ENCODE results near the gene CALD1. TPM values are rescaled to one million over a fixed set of nuclear protein-coding genes. Genes with fewer than 3 reads are reported as not detected.

CALD1 gene
- total RNA-seq, 1 donor: 3,507 TPM

DNA sequence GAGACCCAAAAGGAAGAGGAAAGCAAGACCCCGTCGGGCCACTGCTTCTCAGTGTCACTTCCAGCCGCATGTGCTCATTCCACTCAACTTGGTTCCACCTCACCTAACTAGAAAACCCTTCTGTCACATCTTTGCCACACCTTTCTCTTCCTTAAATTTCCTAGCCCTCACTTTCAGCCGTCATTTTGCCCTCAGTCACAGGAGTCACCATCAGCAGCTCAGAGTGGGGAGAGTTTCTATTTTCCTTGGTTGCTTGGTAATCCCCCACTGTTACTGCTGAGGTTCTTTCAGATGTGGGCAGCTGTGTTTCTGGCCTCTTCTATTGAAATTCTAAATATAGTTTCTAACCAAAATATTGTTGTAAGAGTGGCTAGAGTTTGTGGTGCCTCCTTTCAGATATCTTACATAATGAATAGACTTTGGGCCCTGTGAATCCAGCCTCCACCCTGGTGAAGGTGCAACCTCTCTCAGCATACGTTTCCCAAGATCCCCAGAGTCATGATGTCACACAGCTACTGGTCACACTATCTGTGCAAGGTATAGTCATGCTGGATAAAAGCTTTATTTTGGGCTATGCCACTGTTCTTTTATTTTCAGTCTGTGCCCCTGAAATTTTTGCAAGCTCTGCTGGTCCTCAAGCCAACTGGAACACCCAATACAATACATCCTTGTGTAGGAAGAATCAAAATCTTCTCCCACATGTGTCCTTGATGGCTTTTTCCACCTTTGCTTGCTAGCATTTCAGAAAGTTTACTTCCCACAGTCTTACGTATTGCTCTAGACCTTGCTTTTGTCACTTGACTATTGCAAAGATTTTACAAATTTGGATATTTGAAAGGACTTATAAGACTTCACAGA is 216.0 kb downstream of the CALD1 start:
- TF ChIP-seq, protein P1, sequence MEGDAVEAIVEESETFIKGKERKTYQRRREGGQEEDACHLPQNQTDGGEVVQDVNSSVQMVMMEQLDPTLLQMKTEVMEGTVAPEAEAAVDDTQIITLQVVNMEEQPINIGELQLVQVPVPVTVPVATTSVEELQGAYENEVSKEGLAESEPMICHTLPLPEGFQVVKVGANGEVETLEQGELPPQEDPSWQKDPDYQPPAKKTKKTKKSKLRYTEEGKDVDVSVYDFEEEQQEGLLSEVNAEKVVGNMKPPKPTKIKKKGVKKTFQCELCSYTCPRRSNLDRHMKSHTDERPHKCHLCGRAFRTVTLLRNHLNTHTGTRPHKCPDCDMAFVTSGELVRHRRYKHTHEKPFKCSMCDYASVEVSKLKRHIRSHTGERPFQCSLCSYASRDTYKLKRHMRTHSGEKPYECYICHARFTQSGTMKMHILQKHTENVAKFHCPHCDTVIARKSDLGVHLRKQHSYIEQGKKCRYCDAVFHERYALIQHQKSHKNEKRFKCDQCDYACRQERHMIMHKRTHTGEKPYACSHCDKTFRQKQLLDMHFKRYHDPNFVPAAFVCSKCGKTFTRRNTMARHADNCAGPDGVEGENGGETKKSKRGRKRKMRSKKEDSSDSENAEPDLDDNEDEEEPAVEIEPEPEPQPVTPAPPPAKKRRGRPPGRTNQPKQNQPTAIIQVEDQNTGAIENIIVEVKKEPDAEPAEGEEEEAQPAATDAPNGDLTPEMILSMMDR (IDR thresholded peaks at IDR 0.05; ENCODE audit: insufficient read depth, low read depth, low read length): no peak
- no peak for DNase-seq (ENCODE audit: low read depth)
- H3K4me3 ChIP-seq (ENCODE audit: low read depth, low read length): no peak overlapping the region

DNA sequence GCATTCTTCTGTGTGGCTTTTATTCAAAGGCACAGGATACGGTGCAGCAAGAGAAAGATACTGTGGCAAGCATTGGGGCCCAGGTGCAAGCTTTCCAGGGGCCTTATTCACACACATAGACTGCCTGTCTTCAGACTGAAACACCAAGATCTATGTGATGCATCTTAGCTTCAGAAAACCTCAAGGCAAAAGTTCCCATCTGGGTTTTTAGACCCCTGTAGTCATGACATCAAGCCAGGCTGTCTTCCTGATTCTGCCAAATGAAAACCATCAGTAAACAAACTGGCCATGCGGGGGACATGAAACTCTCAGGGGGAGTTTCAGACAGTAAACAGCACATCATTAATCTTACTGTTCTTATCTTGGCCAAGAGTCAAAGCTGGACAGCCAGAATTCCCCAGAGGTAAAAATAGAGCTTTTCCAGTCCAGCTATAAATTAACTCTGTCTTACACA is 216.7 kb downstream of the CALD1 start:
- TF ChIP-seq, protein P1 (IDR thresholded peaks at IDR 0.05; ENCODE audit: insufficient read depth, low read depth, low read length): no peak
- DNase-seq (ENCODE audit: low read depth): no peak
- H3K4me3 ChIP-seq (ENCODE audit: low read depth, low read length): no peak overlapping the region

DNA sequence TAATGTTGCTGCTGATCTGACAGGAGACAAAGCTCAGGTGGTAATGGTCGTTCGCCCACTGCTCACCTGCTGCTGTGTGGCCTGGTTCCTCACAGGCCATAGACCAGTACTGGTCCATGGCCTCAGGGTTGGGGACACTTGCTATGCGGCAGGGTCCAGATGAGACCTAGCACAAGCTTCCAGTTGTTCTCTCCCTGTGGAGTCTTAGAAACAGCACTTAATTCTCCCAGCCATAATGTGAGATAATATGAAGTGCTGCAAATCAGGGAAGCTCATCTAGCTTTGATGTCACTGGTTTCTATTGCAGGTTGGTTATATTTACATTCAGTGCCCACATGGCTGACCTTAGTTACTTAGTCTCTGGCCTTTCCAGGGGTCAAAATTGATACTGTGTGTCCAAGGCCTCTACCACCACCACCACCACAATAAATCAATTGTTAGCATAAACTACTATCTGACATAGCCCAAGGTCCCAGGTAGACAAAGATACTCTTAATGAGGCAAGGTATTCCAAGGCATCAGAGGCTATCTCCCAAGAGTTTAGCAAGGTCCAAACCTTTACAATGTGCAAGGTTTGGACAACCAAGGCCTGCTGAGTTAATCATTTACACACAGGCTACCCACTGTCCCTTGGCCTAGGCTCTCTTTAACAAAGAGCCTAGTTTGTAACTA is 217.9 kb downstream of the CALD1 start:
- TF ChIP-seq, protein P1 (IDR thresholded peaks at IDR 0.05; ENCODE audit: insufficient read depth, low read depth, low read length): no peak
- no peak for DNase-seq (ENCODE audit: low read depth)
- H3K4me3 ChIP-seq (ENCODE audit: low read depth, low read length): no peak overlapping the region

DNA sequence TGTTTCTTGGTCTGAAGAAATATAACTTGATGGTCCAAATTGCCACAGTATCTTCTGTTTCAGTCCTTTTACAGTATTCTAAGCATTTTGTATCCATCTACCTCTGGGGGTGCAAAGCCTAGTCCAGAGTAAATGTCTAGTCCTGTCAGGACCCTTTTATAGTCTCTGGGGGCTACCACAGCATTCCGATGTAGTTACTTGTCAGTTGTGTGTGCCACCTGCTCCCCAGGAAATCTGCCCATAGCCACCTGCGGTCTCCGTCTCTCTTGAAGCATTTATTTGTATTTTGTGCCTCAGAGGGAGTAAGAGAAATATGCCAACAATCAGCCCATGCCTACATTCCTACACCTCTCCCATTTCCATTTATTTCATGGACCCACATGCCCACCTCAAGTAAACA is 219.7 kb downstream of the CALD1 start:
- TF ChIP-seq, protein P1 (IDR thresholded peaks at IDR 0.05; ENCODE audit: insufficient read depth, low read depth, low read length): no peak
- H3K4me3 ChIP-seq (ENCODE audit: low read depth, low read length): no peak overlapping the region
- no peak for DNase-seq (ENCODE audit: low read depth)

DNA sequence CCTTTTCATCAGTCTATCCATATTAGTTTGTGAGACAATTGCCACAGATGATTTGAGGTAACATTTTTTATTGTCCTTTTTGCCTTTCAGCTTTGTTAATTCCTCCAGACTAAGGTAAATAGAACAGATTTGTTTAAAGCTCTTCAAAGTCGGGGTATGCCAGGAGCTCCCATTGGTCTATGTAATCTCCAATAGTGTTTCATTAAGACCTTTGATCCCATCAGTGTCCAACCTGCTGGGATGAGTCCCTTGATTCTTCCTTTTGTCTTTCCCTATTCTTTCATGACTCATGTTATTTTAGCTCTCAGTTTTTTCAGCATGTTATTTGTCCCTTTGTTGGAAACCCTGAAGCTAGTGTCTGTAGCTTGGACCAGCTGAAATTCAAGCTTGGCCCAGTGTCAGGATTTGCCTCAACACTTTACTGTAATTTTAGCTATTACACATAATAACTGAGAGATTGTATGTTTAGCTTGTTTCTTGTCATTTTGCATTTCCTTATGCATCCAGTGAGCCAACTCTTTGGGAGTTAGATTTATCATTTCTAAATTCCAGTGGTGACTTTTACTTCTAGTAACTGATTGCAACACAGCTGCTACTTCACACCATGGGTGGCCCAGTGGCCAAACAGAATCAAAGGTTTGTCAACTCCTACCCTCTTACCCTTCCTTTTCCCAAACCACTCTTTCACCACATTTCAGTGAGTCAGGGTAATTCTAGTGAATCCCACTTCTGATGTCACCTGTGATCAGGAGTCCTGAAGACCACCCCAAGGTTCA is 222.1 kb downstream of the CALD1 start:
- DNase-seq (ENCODE audit: low read depth): peak; percentile 39
- no peak overlapping the region for H3K4me3 ChIP-seq (ENCODE audit: low read depth, low read length)
- TF ChIP-seq, protein P1 (IDR thresholded peaks at IDR 0.05; ENCODE audit: insufficient read depth, low read depth, low read length): no peak

DNA sequence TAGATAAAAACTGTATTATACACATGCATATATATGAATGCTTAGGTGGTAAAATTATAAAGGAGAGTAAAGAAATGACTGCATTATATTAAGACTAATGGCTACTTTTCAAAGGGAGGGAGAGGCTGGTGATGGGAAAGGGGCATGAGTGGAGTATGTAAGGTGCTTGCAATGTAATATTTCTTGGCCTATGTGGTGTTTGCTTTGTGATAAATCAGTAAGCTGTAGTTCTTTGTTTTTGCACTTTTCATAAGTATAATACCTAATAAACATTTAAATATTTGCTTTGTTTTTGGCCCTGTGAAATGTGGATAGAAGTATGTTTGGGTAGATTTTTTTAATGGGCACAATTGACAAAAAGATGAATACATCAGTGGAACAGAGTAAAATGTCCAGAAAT is 232.8 kb downstream of the CALD1 start:
- H3K4me3 ChIP-seq (ENCODE audit: low read depth, low read length): no peak overlapping the region
- no peak for DNase-seq (ENCODE audit: low read depth)
- TF ChIP-seq, protein P1 (IDR thresholded peaks at IDR 0.05; ENCODE audit: insufficient read depth, low read depth, low read length): no peak

Small RNAs within 50 kb of the gene (small RNA-seq; reads per million reads assigned to genes)
- gene TUBB3P2: not detected

Other genes with a start within 250 kb of the CALD1 start
- not detected in 2 replicates for gene AKR1B15, start 230.5 kb upstream of the CALD1 start, total RNA-seq
- gene BPGM, start 132.8 kb upstream of the CALD1 start, total RNA-seq: 35.8 and 59.2 TPM in 2 replicates
- gene AGBL3, start 206.9 kb downstream of the CALD1 start, total RNA-seq: 1.3 and 1.6 TPM in 2 replicates

All from fibroblast of villous mesenchyme (primary cell).